GM12873 (cell line): Measurements from ENCODE around the gene SPATA3.

Source experiments
- TF ChIP-seq, protein P1 (sequence below): IDR thresholded peaks from 2 replicates; pipeline ENCODE4 v1.5.1; 2012; ENCODE audit warnings: low read depth, mild to moderate bottlenecking, moderate library complexity, low read length, control low read depth; ENCODE audit not compliant: insufficient read depth; ENCODE audit errors: missing control alignments

SPATA3 gene

GRCh38 chr2:231009236-231009919 is 13.5 kb downstream of the SPATA3 start:
- TF ChIP-seq, protein P1, sequence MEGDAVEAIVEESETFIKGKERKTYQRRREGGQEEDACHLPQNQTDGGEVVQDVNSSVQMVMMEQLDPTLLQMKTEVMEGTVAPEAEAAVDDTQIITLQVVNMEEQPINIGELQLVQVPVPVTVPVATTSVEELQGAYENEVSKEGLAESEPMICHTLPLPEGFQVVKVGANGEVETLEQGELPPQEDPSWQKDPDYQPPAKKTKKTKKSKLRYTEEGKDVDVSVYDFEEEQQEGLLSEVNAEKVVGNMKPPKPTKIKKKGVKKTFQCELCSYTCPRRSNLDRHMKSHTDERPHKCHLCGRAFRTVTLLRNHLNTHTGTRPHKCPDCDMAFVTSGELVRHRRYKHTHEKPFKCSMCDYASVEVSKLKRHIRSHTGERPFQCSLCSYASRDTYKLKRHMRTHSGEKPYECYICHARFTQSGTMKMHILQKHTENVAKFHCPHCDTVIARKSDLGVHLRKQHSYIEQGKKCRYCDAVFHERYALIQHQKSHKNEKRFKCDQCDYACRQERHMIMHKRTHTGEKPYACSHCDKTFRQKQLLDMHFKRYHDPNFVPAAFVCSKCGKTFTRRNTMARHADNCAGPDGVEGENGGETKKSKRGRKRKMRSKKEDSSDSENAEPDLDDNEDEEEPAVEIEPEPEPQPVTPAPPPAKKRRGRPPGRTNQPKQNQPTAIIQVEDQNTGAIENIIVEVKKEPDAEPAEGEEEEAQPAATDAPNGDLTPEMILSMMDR: no peak

DNA sequence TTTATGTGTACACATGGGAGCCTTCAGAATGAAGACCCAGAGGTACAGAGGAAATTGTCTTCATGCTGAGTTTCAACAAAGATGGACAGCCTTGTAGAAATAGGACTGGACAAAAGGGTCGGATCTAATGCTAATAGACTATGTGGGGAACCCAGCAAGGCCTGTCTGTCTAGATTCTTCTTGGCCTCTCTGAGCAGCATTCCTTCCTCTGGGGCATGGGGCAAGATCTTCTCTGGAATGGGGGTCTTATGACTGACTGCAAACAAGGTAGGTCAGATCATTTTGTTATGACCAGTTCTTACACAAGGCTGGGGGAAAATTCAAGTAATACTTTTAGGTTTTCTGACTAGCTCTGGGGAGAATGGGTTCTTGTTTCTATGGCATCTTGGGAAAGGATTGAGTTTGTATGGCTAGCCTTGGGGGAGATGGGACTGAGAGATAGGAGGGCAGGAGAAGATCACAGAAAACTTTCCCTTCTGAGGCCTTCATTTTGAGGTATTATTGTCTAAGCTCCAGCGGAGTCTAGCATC is 14.3 kb downstream of the SPATA3 start:
- TF ChIP-seq, protein P1: no peak

GRCh38 chr2:231011526-231011925 is 15.6 kb downstream of the SPATA3 start:
- TF ChIP-seq, protein P1: no peak

DNA sequence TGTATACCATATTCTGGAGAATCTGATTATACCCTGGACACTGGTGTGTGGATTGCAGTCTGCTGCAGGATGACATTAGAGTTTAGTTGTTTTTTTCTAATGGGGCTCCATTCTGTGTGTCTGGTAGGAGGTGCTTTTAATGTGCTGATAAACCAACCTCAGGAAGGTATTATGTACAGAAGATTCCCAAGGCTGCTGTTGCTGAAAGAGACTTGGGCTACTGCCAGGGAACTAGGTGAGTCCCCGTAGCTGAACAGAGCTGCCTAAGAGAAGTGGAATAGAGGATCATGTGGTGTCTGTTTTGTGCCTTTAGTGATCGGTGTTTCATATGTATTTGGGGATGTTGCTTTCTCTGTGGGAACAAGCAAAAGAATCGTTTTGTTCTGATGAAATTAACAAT is 16.5 kb downstream of the SPATA3 start:
- TF ChIP-seq, protein P1: no peak

- TF ChIP-seq, protein P1: no peak
These were observed 17.9 kb downstream of the SPATA3 start for GRCh38 chr2:231013820-231014219.

DNA sequence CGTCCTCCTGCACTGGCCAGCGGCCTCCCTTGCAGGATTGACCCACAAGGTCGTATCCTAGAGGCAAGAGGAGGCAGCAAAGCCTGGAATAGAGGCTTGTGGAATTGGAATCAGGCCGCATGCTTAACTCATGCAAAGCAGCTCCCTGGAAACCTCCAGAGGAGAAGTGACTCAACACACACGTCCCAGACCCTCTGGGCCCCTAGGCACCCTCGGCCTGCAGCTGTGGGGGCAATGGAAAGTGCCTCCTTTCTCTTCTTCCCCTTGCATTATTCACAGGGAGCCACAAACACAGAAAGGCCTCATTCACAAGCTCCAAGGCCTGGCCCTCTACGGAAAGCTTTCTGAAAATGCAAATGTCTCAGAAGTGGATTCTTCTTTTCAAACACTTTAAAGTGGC is 19.6 kb downstream of the SPATA3 start:
- TF ChIP-seq, protein P1: no peak

GRCh38 chr2:231015926-231016325 is 20.0 kb downstream of the SPATA3 start:
- TF ChIP-seq, protein P1: no peak
